ENCODE results near the gene AHNAK2.
"Not testable (repeated sequence)": the region's sequence is repeated elsewhere in the genome, so short reads cannot be mapped to it uniquely, and the experiment has no call there.

AHNAK2 gene

DNA sequence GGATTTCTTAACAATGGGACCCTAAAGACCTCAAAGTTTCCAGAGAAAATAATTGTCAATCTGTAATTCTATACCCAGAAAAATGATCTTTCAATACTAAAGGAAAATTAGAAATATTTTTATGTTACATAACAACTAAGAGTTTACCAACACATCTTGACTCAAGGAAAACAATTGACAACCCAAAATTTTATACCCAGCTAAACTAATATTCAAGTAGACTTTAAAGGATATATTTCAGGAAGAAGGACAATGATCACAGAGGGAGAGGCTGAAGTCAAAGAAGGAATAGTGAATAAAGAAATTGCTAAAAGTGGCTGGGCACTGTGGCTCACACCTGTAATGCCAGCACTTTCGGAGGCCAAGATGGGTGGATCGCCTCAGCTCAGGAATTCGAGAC lies 66.1 kb downstream of the AHNAK2 start:
- DNase-seq (ENCODE audit: low read depth), result no peak
- TF ChIP-seq CTCF (IDR thresholded peaks at IDR 0.05; ENCODE audit: insufficient read depth, low read depth, low read length, missing control alignments), result no peak
- no peak overlapping the region for H3K4me3 ChIP-seq (ENCODE audit: low read depth, low read length)

- no peak for TF ChIP-seq CTCF (IDR thresholded peaks at IDR 0.05; ENCODE audit: insufficient read depth, low read depth, low read length, missing control alignments)
- H3K4me3 ChIP-seq (ENCODE audit: low read depth, low read length), result no peak overlapping the region
- no peak for DNase-seq (ENCODE audit: low read depth)
These were observed 69.9 kb downstream of the AHNAK2 start for GRCh38 chr14:104908303-104908702.

DNA sequence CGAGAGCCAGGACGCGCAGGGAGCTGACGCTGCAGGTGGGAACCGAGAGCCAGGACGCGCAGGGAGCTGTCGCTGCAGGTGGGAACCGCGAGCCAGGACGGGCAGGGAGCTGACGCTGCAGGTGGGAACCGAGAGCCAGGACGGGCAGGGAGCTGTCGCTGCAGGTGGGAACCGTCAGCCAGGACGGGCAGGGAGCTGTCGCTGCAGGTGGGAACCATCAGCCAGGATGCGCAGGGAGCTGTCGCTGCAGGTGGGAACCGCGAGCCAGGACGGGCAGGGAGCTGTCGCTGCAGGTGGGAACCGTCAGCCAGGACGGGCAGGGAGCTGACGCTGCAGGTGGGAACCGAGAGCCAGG lies 72.6 kb downstream of the AHNAK2 start:
- not testable (repeated sequence) for DNase-seq (ENCODE audit: low read depth); H3K4me3 ChIP-seq (ENCODE audit: low read depth, low read length)

DNA sequence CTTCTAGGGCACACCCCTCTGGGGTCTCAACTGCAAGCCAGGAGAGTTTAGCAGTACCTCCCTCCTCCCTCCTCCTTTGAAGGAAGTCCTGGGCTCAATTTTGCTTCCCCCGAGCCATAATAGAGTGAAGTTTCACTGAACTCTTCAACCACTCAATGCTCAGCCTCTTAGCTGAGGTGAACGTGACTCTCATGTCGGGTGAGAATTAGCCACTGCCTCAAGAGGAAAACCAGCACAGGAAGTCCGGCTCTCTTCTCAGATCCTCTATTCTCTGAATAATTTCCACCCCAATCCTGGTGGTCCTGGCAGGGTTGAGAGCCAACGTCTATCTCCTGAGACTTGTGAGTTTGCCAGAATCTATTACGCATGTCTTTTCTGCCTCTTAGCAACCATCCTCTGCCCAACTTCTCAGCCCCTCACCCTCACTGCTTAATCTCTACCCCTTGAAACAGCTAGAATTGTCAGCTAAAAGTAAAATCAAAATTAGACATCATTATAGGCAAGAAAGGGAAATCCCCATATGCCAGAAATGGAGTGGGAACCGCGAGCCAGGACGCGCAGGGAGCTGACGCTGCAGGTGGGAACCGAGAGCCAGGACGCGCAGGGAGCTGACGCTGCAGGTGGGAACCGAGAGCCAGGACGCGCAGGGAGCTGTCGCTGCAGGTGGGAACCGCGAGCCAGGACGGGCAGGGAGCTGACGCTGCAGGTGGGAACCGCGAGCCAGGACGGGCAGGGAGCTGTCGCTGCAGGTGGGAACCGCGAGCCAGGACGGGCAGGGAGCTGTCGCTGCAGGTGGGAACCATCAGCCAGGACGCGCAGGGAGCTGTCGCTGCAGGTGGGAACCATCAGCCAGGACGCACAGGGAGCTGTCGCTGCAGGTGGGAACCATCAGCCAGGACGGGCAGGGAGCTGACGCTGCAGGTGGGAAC lies 73.3 kb downstream of the AHNAK2 start:
- not testable (repeated sequence) for H3K4me3 ChIP-seq (ENCODE audit: low read depth, low read length); DNase-seq (ENCODE audit: low read depth)

DNA sequence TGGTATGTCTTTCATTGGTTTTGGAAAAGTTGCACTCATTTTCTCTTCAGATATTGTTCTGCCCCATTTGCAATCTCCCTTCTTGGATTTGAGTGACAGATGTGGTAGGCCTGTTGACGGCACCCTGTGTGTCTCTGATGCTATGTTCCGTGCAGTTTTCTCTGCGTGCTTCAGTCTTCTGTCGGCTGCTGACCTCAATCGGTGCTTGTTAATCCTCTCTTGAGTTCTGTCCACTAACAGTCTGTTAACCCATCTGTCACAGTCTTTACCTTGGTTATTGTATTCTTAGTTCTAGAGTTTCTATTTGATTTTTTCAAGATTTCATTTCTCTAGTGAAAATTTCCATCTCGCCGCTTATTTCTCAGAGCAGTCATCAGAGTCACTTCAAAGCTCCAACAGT lies 74.2 kb downstream of the AHNAK2 start:
- no peak for DNase-seq (ENCODE audit: low read depth)
- H3K4me3 ChIP-seq (ENCODE audit: low read depth, low read length), result no peak overlapping the region
- TF ChIP-seq CTCF (IDR thresholded peaks at IDR 0.05; ENCODE audit: insufficient read depth, low read depth, low read length, missing control alignments), result no peak

- H3K4me3 ChIP-seq (ENCODE audit: low read depth, low read length), result no peak overlapping the region
- no peak for TF ChIP-seq CTCF (IDR thresholded peaks at IDR 0.05; ENCODE audit: insufficient read depth, low read depth, low read length, missing control alignments)
- peak; percentile 61 for DNase-seq (ENCODE audit: low read depth)
These were observed 77.3 kb downstream of the AHNAK2 start for GRCh38 chr14:104900639-104901512.

DNA sequence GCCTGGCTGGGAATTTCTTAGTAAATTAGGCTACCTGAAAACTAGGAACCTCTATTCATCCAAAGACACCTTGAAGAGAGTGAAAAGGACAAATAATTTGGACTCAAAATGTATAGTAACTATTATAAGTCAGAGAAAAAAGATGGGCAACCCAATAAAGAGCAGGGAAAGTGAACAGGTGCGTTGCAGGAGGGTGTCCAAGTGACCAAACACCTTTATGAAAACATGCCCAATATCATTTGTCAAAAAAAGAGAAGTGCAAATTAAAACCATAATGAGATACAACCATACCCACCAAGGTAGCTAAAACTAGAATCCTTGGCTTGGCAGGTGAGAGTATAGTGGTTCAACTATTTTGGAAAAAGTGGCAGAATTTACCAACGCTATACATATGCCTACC lies 78.4 kb downstream of the AHNAK2 start:
- TF ChIP-seq CTCF (IDR thresholded peaks at IDR 0.05; ENCODE audit: insufficient read depth, low read depth, low read length, missing control alignments), result no peak
- H3K4me3 ChIP-seq (ENCODE audit: low read depth, low read length), result no peak overlapping the region
- DNase-seq (ENCODE audit: low read depth), result no peak

Measured in GM12865 (cell line).